ENCODE measurements around the gene BRD7.

DNA sequence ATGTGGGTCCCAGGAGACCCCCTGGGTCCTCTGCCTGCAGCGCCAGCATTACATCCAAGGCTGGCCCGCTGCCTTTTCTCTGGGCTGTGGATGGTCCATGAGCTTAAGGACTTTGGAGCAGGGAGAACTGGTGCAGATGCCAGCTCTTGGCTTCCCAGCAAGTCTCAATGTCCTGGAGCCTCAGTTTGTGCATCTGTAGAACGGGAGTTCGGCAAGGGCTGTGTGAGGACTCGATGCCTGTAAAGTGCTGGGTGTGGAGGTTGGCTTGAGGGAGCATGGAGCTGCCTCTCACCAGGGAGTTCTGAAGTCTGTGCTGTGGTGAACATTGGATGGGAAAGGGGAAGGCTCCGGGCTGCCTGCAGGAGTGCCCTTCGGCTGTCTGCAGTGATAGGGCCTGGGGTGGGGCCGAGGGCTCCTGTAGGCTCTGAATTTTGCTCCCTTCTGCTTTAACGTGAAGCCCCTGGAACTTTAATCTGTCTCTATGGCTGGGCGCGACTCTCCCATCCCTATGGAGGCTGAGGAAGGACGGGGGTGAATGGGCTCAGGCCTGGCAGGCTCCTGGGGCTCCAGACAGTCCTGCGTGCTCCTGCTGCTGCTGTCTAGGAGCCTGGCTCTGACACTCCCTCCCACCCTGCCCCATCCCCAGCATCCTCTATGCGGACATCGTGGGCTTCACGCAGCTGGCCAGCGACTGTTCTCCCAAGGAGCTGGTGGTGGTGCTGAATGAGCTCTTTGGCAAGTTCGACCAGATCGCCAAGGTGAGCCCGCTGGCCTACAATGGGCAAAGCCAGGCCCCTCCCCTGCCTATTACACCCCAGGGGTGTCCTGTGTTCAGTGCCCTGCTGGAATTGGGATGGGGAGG, 74.6 kb downstream of the BRD7 start:
- TF ChIP-seq POLR2A (IDR thresholded peaks at IDR 0.05) = no peak
- TF ChIP-seq, protein P1, sequence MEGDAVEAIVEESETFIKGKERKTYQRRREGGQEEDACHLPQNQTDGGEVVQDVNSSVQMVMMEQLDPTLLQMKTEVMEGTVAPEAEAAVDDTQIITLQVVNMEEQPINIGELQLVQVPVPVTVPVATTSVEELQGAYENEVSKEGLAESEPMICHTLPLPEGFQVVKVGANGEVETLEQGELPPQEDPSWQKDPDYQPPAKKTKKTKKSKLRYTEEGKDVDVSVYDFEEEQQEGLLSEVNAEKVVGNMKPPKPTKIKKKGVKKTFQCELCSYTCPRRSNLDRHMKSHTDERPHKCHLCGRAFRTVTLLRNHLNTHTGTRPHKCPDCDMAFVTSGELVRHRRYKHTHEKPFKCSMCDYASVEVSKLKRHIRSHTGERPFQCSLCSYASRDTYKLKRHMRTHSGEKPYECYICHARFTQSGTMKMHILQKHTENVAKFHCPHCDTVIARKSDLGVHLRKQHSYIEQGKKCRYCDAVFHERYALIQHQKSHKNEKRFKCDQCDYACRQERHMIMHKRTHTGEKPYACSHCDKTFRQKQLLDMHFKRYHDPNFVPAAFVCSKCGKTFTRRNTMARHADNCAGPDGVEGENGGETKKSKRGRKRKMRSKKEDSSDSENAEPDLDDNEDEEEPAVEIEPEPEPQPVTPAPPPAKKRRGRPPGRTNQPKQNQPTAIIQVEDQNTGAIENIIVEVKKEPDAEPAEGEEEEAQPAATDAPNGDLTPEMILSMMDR (IDR thresholded peaks at IDR 0.05) = no peak

All from heart left ventricle (tissue), 13 donors.